Activated CD8-positive, alpha-beta memory T cell treated with anti-CD3 and anti-CD28 coated beads, Interleukin-2, amount 10 ng/mL, durations not matched to agents 7 days and 5 days (primary cell): ENCODE data around the gene EXOC4. TPM values are rescaled to one million over a fixed set of nuclear protein-coding genes. Genes with fewer than 3 reads are reported as not detected.
"Not testable (repeated sequence)": the region's sequence is repeated elsewhere in the genome, so short reads cannot be mapped to it uniquely, and the experiment has no call there.

Experiments
- ATAC-seq: fragments of 150-1000 bp; cut with Tn5 transposase; one replicate; pipeline ENCODE4 v1.10.0; 2021; ENCODE audit warnings: moderate library complexity
- CTCF ChIA-PET: fragments of 350-600 bp; sonication (Branson Sonifier 250); formaldehyde crosslinking; loops from one replicate; lab custom pipeline; 2021; ENCODE audit warnings: antibody characterized with exemption; lab: Charles Lee
- DNase-seq: peaks from one replicate; pipeline ENCODE4 v3.0.0-alpha.2; 2020
- H3K27ac Mint-ChIP-seq: one replicate; pipeline ENCODE4 v1.8.0; 2021; ENCODE audit warnings: mild to moderate bottlenecking, mixed read lengths
- H3K27me3 Mint-ChIP-seq: one replicate; pipeline ENCODE4 v1.8.0; 2021; ENCODE audit warnings: mixed read lengths
- H3K36me3 Mint-ChIP-seq: one replicate; pipeline ENCODE4 v1.8.0; 2021; ENCODE audit warnings: mild to moderate bottlenecking, mixed read lengths
- H3K4me1 Mint-ChIP-seq: one replicate; pipeline ENCODE4 v1.8.0; 2021; ENCODE audit warnings: mixed read lengths
- H3K4me3 Mint-ChIP-seq: one replicate; pipeline ENCODE4 v1.8.0; 2021; ENCODE audit warnings: mild to moderate bottlenecking, moderate library complexity, mixed read lengths
- H3K9me3 Mint-ChIP-seq: one replicate; pipeline ENCODE4 v1.8.0; 2022; ENCODE audit warnings: low read depth, mixed read lengths
- total RNA-seq, 2 experiments: library from RNA; stranded (reverse); gene quantifications; one replicate each; pipeline ENCODE4 v1.2.3, GENCODE V29; 2021

Gene EXOC4
- total RNA-seq, 2 experiments from 2014 or later, result 68.6 to 88.3 TPM

DNA sequence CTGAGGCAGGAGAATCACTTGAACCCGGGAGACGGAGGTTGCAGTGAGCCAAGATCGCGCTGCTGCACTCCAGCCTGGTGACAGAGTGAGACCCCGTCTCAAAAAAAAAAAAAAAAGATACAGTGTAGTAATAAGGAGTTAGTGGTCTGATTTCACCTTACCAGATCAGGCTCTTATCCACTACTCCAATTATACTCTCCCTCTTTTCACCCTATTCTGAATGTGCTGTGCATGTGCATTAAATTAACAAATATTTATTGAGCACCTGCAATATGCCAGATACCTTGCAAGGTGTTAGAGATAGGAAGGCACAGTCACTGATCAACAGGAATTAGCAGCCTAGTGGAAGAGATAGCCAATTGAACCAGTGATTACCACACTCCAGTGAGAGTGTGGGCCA is 632.3 kb downstream of the EXOC4 start:
- H3K36me3 Mint-ChIP-seq, result no peaks in the 10 kb centered on the region
- CTCF ChIA-PET, result no interaction called here
- ATAC-seq (no peak), DNase-seq (no peak)
- no peak overlapping the region for H3K4me3 Mint-ChIP-seq
- H3K9me3 Mint-ChIP-seq, result no peaks in the 10 kb centered on the region
- no peaks in the 10 kb centered on the region for H3K27me3 Mint-ChIP-seq
- H3K4me1 Mint-ChIP-seq, result no peaks in the 10 kb centered on the region
- no peak overlapping the region for H3K27ac Mint-ChIP-seq

DNA sequence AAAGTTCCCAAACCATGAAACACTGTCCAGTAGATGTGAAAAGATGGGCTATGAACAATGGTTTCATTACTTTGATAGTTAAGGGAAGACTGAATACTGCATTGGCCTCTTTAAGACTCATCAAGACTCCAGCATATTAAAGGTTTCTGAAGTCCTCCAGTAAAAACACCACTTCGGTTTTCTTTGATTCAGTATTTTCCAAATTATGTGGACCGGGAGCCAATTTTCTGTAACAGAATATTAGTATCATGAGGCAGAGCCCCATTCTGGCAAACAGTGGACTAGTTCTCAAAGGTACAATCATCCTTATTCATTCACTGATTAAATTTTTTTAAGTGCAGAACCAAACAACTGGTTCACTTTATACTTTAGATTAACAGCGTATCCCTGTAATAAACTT is 633.2 kb downstream of the EXOC4 start:
- no peak for DNase-seq
- Mint-ChIP-seq H3K27me3 (no peaks in the 10 kb centered on the region), H3K27ac (no peak overlapping the region), H3K36me3 (no peaks in the 10 kb centered on the region), H3K4me1 (no peaks in the 10 kb centered on the region), H3K4me3 (no peak overlapping the region), H3K9me3 (no peaks in the 10 kb centered on the region)
- CTCF ChIA-PET, result no interaction called here
- ATAC-seq, result no peak

DNA sequence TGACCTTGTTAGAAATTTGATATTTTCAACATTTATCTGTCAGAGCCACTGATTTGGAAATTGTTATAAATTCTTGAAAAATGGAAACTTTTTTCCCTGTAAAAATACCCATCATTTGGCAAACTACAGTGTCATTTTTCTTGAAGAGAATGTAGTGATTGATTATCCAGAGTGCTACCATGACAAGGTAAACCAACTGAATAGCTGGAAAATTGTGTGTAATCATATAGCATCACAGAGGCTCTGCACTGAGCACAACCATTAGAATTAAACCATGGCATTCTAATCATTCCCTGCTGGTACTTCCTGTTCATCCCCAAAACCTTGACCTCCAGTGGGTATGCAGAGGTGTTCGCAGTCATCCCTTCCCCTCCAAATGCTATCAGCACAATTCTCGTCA is 633.9 kb downstream of the EXOC4 start:
- H3K27me3 Mint-ChIP-seq, result no peaks in the 10 kb centered on the region
- CTCF ChIA-PET, result no interaction called here

DNA sequence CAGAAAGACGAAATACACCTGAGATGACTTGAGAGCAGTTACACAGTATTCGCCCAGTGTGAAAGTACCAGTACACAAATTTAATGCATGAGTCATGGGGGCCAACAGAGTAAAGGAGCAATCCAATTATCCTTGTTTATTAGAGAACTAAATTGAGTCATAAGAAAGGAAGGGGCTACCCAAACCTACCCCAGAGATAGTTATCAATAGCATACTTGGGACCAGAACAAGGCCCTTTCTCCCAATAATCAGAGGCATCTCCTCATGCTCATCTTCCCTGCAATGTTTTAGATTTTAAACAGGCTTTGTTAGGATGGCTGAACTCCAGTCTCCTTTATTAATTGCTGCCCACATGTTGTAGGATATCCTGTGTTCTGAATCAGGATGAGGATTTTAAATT is 634.6 kb downstream of the EXOC4 start:
- DNase-seq (no peak), ATAC-seq (no peak)
- no peak overlapping the region for H3K27ac Mint-ChIP-seq
- H3K9me3 Mint-ChIP-seq, result no peaks in the 10 kb centered on the region
- H3K27me3 Mint-ChIP-seq, result no peaks in the 10 kb centered on the region
- CTCF ChIA-PET, result no interaction called here
- H3K4me3 Mint-ChIP-seq, result no peak overlapping the region
- H3K4me1 Mint-ChIP-seq, result no peaks in the 10 kb centered on the region
- no peaks in the 10 kb centered on the region for H3K36me3 Mint-ChIP-seq

More for the DNA sequence above, 633.9 kb downstream of the EXOC4 start:
- H3K36me3 Mint-ChIP-seq, result no peaks in the 10 kb centered on the region
- H3K27ac Mint-ChIP-seq, result no peak overlapping the region
- H3K4me3 Mint-ChIP-seq, result no peak overlapping the region
- no peaks in the 10 kb centered on the region for H3K4me1 Mint-ChIP-seq
- ATAC-seq (no peak), DNase-seq (no peak)
- H3K9me3 Mint-ChIP-seq, result no peaks in the 10 kb centered on the region

DNA sequence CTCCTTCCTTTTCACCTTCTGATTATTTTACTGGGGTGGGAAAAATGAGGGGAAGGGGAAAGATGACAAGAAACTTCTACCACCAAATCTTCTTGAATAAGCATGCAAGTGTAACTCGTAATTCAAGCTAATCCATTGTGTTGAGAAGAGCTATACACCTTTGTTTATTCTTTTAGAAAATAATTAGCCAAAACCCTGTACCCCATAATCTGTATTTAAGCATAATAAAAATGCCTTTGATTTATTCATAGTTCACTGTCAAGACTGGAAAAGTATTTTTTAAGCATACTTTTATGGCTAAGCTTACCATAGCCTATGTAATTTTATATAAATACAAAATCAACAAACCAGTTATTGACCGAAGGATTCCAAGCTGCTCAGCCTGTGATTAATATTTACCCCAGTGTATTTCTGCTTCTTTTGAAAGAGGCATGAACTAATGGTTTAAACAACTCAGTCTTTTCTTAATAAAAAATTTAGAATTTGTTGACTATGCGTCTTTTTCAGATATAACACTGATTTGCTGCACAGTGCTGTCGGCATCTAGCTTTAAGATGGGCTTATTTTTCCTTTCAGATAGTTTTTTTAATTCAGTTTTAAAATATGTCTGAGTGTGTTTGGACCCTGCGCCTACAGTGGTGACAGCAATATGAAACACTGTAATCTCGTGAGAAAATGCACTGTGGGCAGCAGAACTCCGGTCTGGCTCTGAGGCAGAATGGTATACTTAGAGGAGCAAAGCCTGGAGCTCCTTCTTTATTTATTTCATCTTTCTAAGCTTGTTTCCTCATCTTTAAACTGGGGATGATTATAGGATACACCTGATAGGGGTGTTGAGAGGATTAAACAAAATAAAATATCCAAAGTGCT is 635.4 kb downstream of the EXOC4 start:
- DNase-seq (no peak), ATAC-seq (no peak)
- Mint-ChIP-seq H3K4me1 (no peaks in the 10 kb centered on the region), H3K4me3 (no peak overlapping the region), H3K27ac (no peak overlapping the region), H3K36me3 (no peaks in the 10 kb centered on the region), H3K9me3 (no peaks in the 10 kb centered on the region), H3K27me3 (no peaks in the 10 kb centered on the region)
- CTCF ChIA-PET, result no interaction called here

DNA sequence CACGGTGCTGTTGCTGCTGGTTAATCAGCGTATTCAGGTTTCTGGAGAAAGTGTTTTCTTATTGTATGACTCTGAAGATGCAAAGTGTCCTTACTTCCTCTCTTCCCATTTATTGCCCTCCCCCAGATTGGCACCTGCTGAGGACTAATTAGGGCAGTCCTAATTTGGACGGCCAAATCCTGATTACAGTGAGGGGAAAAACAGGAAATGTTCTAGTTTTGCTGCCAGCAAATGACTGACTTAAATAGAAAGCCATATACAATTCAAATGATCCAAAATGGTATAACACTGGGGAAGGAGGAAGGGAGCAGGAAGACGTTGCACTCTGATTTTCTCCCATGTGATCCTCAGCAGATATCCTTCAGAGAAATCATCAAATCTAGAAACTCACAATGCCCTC is 651.9 kb downstream of the EXOC4 start:
- CTCF ChIA-PET, result no interaction called here
- Mint-ChIP-seq H3K36me3 (no peaks in the 10 kb centered on the region), H3K27me3 (no peaks in the 10 kb centered on the region), H3K27ac (no peak overlapping the region), H3K4me1 (no peaks in the 10 kb centered on the region), H3K4me3 (no peak overlapping the region), H3K9me3 (no peaks in the 10 kb centered on the region)
- ATAC-seq (no peak), DNase-seq (no peak)

DNA sequence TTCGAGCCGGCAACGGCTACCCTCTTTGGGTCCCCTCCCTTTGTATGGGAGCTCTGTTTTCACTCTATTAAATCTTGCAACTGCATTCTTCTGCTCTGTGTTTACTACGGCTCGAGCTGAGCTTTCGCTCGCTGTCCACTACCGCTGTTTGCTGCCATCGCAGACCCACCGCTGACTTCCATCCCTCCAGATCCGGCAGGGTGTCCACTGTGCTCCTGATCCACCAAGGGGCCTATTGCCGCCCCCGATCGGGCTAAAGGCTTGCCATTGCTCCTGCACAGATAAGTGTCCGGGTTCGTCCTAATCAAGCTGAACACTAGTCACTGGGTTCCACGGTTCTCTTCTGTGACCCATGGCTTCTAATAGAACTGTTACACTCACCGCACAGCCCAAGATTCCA is 653.7 kb downstream of the EXOC4 start:
- H3K36me3 Mint-ChIP-seq, H3K9me3 Mint-ChIP-seq, CTCF ChIA-PET, H3K4me3 Mint-ChIP-seq, H3K4me1 Mint-ChIP-seq, DNase-seq, H3K27me3 Mint-ChIP-seq, H3K27ac Mint-ChIP-seq, ATAC-seq: not testable (repeated sequence)

DNA sequence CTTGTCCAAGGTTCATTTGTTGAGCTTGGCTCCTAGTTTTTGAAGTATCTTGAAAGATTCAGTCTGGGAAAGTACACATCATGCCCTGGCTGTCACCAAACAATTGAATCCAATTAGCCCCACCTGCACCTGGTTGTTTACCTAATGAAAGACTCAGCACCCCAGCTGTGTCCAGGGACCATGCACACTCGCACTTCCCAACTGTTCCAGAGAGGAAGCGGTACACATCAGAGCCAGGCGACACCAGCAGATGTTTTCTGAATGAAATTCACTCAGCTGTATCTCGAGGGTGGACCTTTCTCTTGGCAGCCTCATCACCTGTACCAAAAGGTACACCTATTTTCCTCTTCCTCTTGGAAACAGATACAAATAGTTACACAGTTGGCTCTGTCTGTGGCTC is 657.9 kb downstream of the EXOC4 start:
- DNase-seq, result no peak
- Mint-ChIP-seq H3K36me3 (no peaks in the 10 kb centered on the region), H3K27me3 (no peaks in the 10 kb centered on the region), H3K27ac (no peak overlapping the region), H3K9me3 (no peaks in the 10 kb centered on the region), H3K4me3 (no peak overlapping the region), H3K4me1 (peaks cover 9% of the 10 kb centered on the region)
- no peak for ATAC-seq
- CTCF ChIA-PET, result no interaction called here

DNA sequence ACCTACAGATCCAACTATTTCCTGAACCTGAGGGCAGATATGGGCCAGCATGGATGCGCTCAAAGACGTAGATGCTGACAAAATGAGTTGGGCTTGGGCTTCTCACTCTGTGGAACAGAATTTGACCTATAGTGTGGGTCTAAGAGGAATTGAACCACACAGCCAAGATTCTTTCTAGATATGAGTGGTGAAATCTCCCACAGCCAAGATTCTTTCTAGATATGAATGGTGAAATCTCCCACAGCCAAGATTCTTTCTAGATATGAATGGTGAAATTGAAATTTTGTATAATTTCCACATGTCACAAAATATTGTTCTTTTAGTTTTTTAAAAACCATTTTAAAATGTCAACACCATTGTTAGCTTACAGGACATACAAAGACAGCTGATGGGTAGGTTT is 658.8 kb downstream of the EXOC4 start:
- Mint-ChIP-seq H3K27ac (no peak overlapping the region), H3K4me3 (no peak overlapping the region), H3K36me3 (no peaks in the 10 kb centered on the region), H3K4me1 (peaks cover 9% of the 10 kb centered on the region), H3K9me3 (no peaks in the 10 kb centered on the region), H3K27me3 (no peaks in the 10 kb centered on the region)
- DNase-seq (no peak), ATAC-seq (no peak)
- CTCF ChIA-PET, result no interaction called here

DNA sequence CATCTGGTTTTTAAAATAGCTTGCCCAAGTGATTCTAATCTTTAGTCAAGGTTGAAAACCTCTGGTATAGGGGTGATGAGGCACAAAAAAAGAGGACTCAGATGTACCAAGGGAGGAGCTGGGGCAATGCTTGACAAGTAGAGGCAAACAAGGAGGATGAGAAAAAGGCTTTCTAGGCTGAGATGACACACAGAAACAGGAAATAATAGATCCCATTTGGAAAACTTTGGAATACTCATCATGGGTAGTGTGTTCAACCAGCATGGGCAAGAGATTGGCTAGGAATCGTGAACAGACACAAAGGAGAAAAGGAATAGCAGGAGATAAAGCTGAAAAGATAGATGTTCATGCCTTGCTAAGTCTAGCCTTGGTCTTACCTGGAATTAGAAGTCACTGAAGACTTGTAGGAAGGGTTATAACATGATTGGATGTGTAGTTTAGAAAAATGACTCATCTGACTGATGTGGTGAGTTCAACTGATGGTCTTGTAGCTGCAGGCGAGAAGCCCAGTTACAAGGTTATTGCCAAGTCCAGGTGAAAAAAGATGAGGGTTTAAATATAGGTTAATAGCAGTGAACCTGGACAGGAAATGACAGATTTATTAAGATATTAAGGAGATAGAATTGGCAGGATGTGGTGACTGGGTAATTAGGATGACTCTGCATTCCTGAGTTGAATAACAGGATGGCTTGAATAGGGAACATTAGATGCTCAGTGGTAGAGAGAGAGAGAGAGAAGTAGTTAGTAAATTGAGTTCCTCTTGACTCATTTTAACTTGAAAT is 660.2 kb downstream of the EXOC4 start:
- Mint-ChIP-seq H3K27ac (no peak overlapping the region), H3K36me3 (peaks cover 4% of the 10 kb centered on the region), H3K4me1 (peaks cover 9% of the 10 kb centered on the region), H3K9me3 (no peaks in the 10 kb centered on the region), H3K4me3 (no peak overlapping the region), H3K27me3 (no peaks in the 10 kb centered on the region)
- CTCF ChIA-PET, result no interaction called here
- no peak for DNase-seq
- ATAC-seq, result no peak

DNA sequence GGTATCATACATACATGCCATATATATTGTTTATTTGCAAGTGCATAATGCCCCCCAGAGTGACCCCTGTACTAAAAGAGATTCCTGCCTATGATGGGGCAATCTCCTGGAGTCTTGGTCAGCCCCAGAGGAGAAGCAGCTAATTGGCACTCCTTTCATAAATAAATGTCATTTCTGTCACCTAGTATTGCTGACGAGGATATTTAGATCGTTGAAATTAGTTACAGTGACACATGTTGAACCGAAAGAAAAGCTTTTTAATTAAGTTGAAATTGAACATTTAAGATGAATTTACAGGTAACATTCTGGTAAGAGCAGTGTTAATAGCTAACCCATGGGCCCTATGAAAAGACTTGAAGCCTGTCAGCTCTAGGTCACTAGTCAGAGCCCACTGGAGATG is 663.7 kb downstream of the EXOC4 start:
- CTCF ChIA-PET, result no interaction called here
- Mint-ChIP-seq H3K9me3 (peaks cover 5% of the 10 kb centered on the region), H3K4me1 (peaks cover 7% of the 10 kb centered on the region), H3K27me3 (no peaks in the 10 kb centered on the region), H3K36me3 (peaks cover 23% of the 10 kb centered on the region), H3K27ac (no peak overlapping the region), H3K4me3 (no peak overlapping the region)
- ATAC-seq, result no peak
- DNase-seq, result no peak

DNA sequence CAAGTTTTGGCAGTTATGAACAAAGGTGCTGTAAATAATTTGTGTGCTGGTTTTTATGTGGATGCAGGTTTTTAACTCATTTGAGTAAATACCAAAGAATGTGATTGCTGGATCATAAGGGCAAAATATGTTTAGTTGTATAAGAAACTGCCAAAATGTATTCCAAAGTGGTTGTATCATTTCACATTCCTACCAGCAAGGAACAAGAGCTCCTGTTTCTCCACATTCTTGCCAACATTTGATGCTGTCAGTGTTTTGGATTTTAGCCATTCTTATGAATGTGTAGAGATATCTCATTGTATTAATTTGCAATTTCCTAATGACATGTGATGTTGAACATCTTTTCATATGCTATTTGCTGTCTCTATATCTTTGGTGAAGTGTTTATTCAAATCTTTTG is 666.9 kb downstream of the EXOC4 start:
- ATAC-seq (no peak), DNase-seq (no peak)
- Mint-ChIP-seq H3K9me3 (peaks cover 7% of the 10 kb centered on the region), H3K36me3 (peaks cover 29% of the 10 kb centered on the region), H3K4me3 (no peak overlapping the region), H3K27me3 (no peaks in the 10 kb centered on the region), H3K4me1 (no peaks in the 10 kb centered on the region), H3K27ac (no peak overlapping the region)
- CTCF ChIA-PET, result interaction anchor here (1.2 kb wide), 1 partner anchor 65 kb away, joined by 3 read pairs; no protein-coding TSS in a partner anchor

DNA sequence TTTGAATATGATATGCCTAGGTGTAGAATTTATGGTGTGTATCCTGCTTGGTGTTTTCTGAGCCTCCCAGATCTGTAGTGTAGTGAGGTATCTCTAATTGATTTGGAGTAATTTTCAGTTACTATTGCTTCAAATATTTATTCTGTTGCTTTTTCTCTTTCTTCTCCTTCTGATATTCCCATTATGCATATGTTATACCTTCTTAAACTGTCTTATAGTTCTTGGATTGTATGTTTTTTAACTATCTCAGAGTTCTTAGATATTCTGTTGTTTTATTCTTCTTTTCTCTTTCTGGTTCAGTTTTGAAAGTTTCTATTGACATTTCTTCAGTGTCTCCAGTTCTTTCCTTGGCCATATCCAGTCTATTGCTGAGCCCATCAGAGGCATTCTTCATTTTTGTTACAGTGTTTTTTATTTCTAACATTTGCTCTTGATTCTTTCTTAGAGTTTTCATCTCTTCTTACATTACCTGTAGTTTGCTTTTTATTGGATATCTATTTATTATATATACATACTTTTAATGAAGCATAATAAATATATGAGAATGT is 668.8 kb downstream of the EXOC4 start:
- no peak for ATAC-seq
- Mint-ChIP-seq H3K4me3 (no peak overlapping the region), H3K36me3 (peaks cover 29% of the 10 kb centered on the region), H3K4me1 (no peaks in the 10 kb centered on the region), H3K27me3 (no peaks in the 10 kb centered on the region), H3K27ac (no peak overlapping the region), H3K9me3 (peaks cover 7% of the 10 kb centered on the region)
- CTCF ChIA-PET, result no interaction called here
- no peak for DNase-seq

DNA sequence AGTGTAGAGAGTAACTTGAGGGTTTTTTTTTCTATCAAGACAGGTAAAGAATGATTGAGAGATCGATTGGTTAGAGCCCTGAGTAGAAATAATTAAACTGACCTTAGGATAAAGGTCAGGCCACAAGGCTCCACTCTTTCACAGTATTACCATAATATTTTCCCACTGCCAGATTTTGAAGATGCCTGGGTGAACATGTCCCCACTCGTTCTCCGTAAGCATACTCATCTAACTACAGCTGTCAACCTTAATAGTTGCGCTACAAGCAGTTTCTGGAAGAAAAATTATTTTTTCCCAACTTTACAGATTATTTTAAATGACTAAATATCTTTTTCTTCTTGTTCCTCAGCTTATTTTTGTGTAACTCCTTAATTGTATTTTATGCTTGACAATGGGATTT is 671.1 kb downstream of the EXOC4 start:
- ATAC-seq (no peak), DNase-seq (no peak)
- Mint-ChIP-seq H3K9me3 (peaks cover 7% of the 10 kb centered on the region), H3K27me3 (no peaks in the 10 kb centered on the region), H3K4me1 (no peaks in the 10 kb centered on the region), H3K36me3 (peaks cover 25% of the 10 kb centered on the region), H3K27ac (no peak overlapping the region), H3K4me3 (no peak overlapping the region)
- CTCF ChIA-PET, result no interaction called here
